Keratinocyte (primary cell): ENCODE results near the gene HOMER1. TPM values are rescaled to one million over a fixed set of nuclear protein-coding genes. Genes with fewer than 3 reads are reported as not detected.

Source experiments
- DNase-seq: peaks from one replicate; pipeline ENCODE4 v3.0.0-alpha.2; 2011; ENCODE audit warnings: low read depth, missing footprints, low spot score
- FAIRE-seq: peaks from 2 replicates; lab custom pipeline; 2011; peaks lifted over from hg19 to GRCh38; lab: Jason Lieb, UNC
- H2AFZ ChIP-seq: 2 replicates; pipeline ENCODE4 v1.6.0; 2012; ENCODE audit warnings: low read length, control low read depth, inconsistent platforms; ENCODE audit not compliant: control insufficient read depth
- H3K27ac ChIP-seq: 2 replicates; pipeline ENCODE4 v1.5.1; 2011; ENCODE audit warnings: low read length; ENCODE audit not compliant: control insufficient read depth, insufficient read depth
- H3K27me3 ChIP-seq: 3 replicates; pipeline ENCODE4 v1.6.0; 2011; ENCODE audit warnings: low read length; ENCODE audit not compliant: control insufficient read depth, insufficient read depth; ENCODE audit errors: extremely low read depth
- H3K36me3 ChIP-seq, 2 experiments: 2 replicates in 1 of 2; 3 replicates in 1 of 2; pipeline ENCODE4 v1.5.1; 2011; ENCODE audit warnings: low read length in 2 of 2, mild to moderate bottlenecking in 1 of 2; ENCODE audit not compliant: control insufficient read depth in 2 of 2, insufficient read depth in 2 of 2; ENCODE audit errors: extremely low read depth in 1 of 2
- H3K4me1 ChIP-seq: 3 replicates; pipeline ENCODE4 v1.5.1; 2011; ENCODE audit warnings: low read length; ENCODE audit not compliant: control insufficient read depth, insufficient read depth; ENCODE audit errors: extremely low read depth
- H3K4me2 ChIP-seq: 3 replicates; pipeline ENCODE4 v1.6.0; 2011; ENCODE audit warnings: low read depth, low read length; ENCODE audit not compliant: control insufficient read depth, insufficient read depth; ENCODE audit errors: extremely low read depth
- H3K4me3 ChIP-seq, 3 experiments: fragments of 200-600 bp in 1 of 3; sonication (generic) in 1 of 3; 2 replicates in 2 of 3; 3 replicates in 1 of 3; pipeline ENCODE4 v1.5.1; 2011 to 2016; ENCODE audit warnings: low read length in 3 of 3, mild to moderate bottlenecking in 3 of 3, control low read depth in 2 of 3, inconsistent platforms in 1 of 3, low read depth in 1 of 3, mixed read lengths in 1 of 3, mixed run types in 1 of 3, moderate library complexity in 1 of 3; ENCODE audit not compliant: control insufficient read depth in 2 of 3, insufficient read depth in 2 of 3; ENCODE audit errors: extremely low read depth in 1 of 3
- H3K79me2 ChIP-seq: 2 replicates; pipeline ENCODE4 v1.6.0; 2012; ENCODE audit warnings: low read length; ENCODE audit not compliant: control insufficient read depth, insufficient read depth
- H3K9ac ChIP-seq: 3 replicates; pipeline ENCODE4 v1.6.0; 2011; ENCODE audit warnings: low read length; ENCODE audit not compliant: control insufficient read depth, insufficient read depth; ENCODE audit errors: extremely low read depth
- H3K9me1 ChIP-seq: 3 replicates; pipeline ENCODE4 v1.6.0; 2011; ENCODE audit warnings: low read length; ENCODE audit not compliant: control insufficient read depth, insufficient read depth; ENCODE audit errors: extremely low read depth
- H3K9me3 ChIP-seq: 2 replicates; pipeline ENCODE4 v1.5.1; 2012; ENCODE audit warnings: low read depth, low read length; ENCODE audit not compliant: control insufficient read depth
- H4K20me1 ChIP-seq: 3 replicates; pipeline ENCODE4 v1.6.0; 2011; ENCODE audit warnings: low read length; ENCODE audit not compliant: control insufficient read depth, insufficient read depth; ENCODE audit errors: extremely low read depth
- EZH2 ChIP-seq: IDR thresholded peaks from one replicate; pipeline ENCODE4 v1.6.1; 2012; ENCODE audit warnings: inconsistent platforms, mild to moderate bottlenecking, low read length, moderate library complexity
- dilution Hi-C: fragments of 300-500 bp; cut with MboI; formaldehyde crosslinking; loops from one replicate; pipeline ENCODE4 v1.7.0; 2020; ENCODE audit warnings: low sequenced_read_pairs; ENCODE audit not compliant: extremely low pct_ligation_motif_present
- polyA plus RNA-seq, 5 experiments: library from polyadenylated mRNA; depleted of rRNA in 3 of 5; stranded (reverse) in 3 of 5; stranded (forward) in 1 of 5; unstranded in 1 of 5; fragments of >200 nt; gene quantifications; 1 replicate in 1 of 5; 2 replicates in 3 of 5; 3 replicates in 1 of 5; pipeline versions ENCODE4 v1.2.1 to v1.2.3, GENCODE V29; 2011 to 2012; ENCODE audit warnings: missing spikeins in 2 of 5, low read depth in 1 of 5, low replicate concordance in 1 of 5
- TF ChIP-seq, protein P1 (sequence below), 3 experiments: IDR thresholded peaks in 1 of 3; conservative IDR thresholded peaks in 1 of 3; optimal IDR thresholded peaks in 1 of 3; 2 replicates in 2 of 3; 3 replicates in 1 of 3; pipeline versions ENCODE3 to v1.5.1; 2011; ENCODE audit warnings: low read length in 3 of 3, mild to moderate bottlenecking in 3 of 3, moderate library complexity in 2 of 3, control low read depth in 1 of 3, inconsistent platforms in 1 of 3; ENCODE audit not compliant: insufficient read depth in 2 of 3; ENCODE audit errors: extremely low read depth in 1 of 3

Gene HOMER1
- polyA plus RNA-seq, 1 donor (not counting 4 experiments of a cell fraction or from before 2014, with no cell fraction given): 6.5 TPM

DNA sequence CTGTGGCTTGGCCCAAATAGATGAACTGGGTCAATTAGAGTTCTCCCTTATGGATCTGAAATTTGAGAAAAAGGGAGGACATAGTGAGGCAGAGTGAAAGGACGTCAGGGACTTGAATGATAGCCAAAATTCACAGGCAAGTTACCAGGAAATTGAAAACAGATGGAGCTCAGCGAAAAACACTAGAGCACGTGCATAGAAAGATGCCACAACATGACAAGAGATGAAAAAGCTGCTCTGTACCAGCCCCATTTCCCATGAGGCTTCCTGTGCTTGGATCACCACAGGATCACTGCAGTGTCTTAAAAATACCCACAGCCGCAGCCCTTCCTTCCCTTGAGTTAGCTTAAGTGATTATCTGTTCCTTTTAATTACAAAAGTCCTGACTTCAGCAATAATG is 39.0 kb upstream of the HOMER1 start:
- Histone ChIP-seq H2AFZ (no peak overlapping the region), H3K4me2 (no peak overlapping the region), H3K9me3 (no peaks in the 10 kb centered on the region), H3K27ac (no peak overlapping the region), H3K4me3 (no peak overlapping the region), H3K36me3 (no peaks in the 10 kb centered on the region), H3K79me2 (no peaks in the 10 kb centered on the region), H4K20me1 (no peaks in the 10 kb centered on the region), H3K9ac (no peak overlapping the region), H3K9me1 (no peaks in the 10 kb centered on the region), H3K27me3 (no peaks in the 10 kb centered on the region), H3K4me1 (no peaks in the 10 kb centered on the region)
- dilution Hi-C loops: no loop called here
- DNase-seq (no peak), FAIRE-seq (no peak)
- no peak for TF ChIP-seq EZH2
- TF ChIP-seq, protein P1, sequence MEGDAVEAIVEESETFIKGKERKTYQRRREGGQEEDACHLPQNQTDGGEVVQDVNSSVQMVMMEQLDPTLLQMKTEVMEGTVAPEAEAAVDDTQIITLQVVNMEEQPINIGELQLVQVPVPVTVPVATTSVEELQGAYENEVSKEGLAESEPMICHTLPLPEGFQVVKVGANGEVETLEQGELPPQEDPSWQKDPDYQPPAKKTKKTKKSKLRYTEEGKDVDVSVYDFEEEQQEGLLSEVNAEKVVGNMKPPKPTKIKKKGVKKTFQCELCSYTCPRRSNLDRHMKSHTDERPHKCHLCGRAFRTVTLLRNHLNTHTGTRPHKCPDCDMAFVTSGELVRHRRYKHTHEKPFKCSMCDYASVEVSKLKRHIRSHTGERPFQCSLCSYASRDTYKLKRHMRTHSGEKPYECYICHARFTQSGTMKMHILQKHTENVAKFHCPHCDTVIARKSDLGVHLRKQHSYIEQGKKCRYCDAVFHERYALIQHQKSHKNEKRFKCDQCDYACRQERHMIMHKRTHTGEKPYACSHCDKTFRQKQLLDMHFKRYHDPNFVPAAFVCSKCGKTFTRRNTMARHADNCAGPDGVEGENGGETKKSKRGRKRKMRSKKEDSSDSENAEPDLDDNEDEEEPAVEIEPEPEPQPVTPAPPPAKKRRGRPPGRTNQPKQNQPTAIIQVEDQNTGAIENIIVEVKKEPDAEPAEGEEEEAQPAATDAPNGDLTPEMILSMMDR (optimal IDR thresholded peaks at IDR 0.05 in 1 of 3, IDR thresholded peaks at IDR 0.05 in 1 of 3, conservative IDR thresholded peaks at IDR 0.05 in 1 of 3; ENCODE audit: extremely low read depth in 1 of 3, insufficient read depth in 2 of 3, low read length in 3 of 3): no peak

DNA sequence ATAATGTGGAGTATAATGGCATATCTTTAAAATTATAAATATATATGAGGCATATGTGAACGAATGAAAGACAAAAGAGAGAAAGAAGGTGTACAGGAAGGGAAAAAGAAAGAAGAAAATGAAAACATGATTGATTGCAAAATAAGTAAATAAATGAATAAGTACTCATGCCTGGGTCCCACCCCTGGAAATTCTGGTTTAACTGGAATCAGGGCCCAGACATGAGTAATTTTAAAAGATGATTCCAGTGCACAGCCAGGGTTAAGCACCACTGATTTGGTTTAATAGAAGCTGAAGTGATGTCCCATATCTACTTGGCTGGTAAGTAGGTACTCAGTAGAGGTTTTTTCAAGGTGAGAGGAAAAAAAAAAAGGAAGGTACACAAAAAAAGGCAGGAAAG is 34.0 kb upstream of the HOMER1 start:
- TF ChIP-seq, protein P1 (optimal IDR thresholded peaks at IDR 0.05 in 1 of 3, IDR thresholded peaks at IDR 0.05 in 1 of 3, conservative IDR thresholded peaks at IDR 0.05 in 1 of 3; ENCODE audit: extremely low read depth in 1 of 3, insufficient read depth in 2 of 3, low read length in 3 of 3): no peak
- no peak for TF ChIP-seq EZH2
- H3K27ac ChIP-seq: no peak overlapping the region
- no peaks in the 10 kb centered on the region for H3K9me3 ChIP-seq
- no peak overlapping the region for H3K4me2 ChIP-seq
- no peaks in the 10 kb centered on the region for H4K20me1 ChIP-seq
- H3K9me1 ChIP-seq: no peaks in the 10 kb centered on the region
- H3K27me3 ChIP-seq: no peaks in the 10 kb centered on the region
- H3K36me3 ChIP-seq: no peaks in the 10 kb centered on the region
- peaks cover 6% of the 10 kb centered on the region for H3K4me1 ChIP-seq
- no peak for DNase-seq
- dilution Hi-C loops: no loop called here
- no peaks in the 10 kb centered on the region for H3K79me2 ChIP-seq
- no peak overlapping the region for H2AFZ ChIP-seq
- no peak overlapping the region for H3K4me3 ChIP-seq
- H3K9ac ChIP-seq: no peak overlapping the region
- FAIRE-seq: no peak
